Skeletal muscle satellite cell (primary cell): Measurements from ENCODE around the gene NR3C1.
A peak's percentile ranks its signal among the peaks of the same experiment; 100 is the strongest.

Source experiments
- H3K27me3 ChIP-seq: 2 replicates; pipeline ENCODE4 v1.7.0; 2013; ENCODE audit warnings: low read length; ENCODE audit not compliant: control insufficient read depth, insufficient read depth
- H3K36me3 ChIP-seq: 2 replicates; pipeline ENCODE4 v1.7.0; 2013; ENCODE audit warnings: mild to moderate bottlenecking, control low read depth, low read length; ENCODE audit not compliant: insufficient read depth
- H3K4me1 ChIP-seq: 2 replicates; pipeline ENCODE4 v1.7.0; 2013; ENCODE audit warnings: low read length; ENCODE audit not compliant: control insufficient read depth, insufficient read depth
- H3K4me2 ChIP-seq: 2 replicates; pipeline ENCODE4 v1.7.0; 2013; ENCODE audit warnings: mild to moderate bottlenecking, low read length
- H3K4me3 ChIP-seq: 2 replicates; pipeline ENCODE4 v1.7.0; 2013; ENCODE audit warnings: low read length
- H3K9ac ChIP-seq: 2 replicates; pipeline ENCODE4 v1.7.0; 2013; ENCODE audit warnings: mild to moderate bottlenecking, low read depth, low read length, moderate library complexity
- H3K9me3 ChIP-seq: replicated peaks from 2 replicates; pipeline ENCODE4 v1.7.0; 2013; ENCODE audit warnings: mild to moderate bottlenecking, control low read depth, low read length

Gene NR3C1

GRCh38 chr5:143322176-143322575 is 81.3 kb downstream of the NR3C1 start:
- no peak overlapping the region for H3K9ac ChIP-seq
- H3K9me3 ChIP-seq: no peaks in the 10 kb centered on the region
- H3K4me3 ChIP-seq: no peak overlapping the region
- no peaks in the 10 kb centered on the region for H3K27me3 ChIP-seq
- H3K4me1 ChIP-seq: peaks cover 29% of the 10 kb centered on the region
- H3K4me2 ChIP-seq: no peak overlapping the region
- no peaks in the 10 kb centered on the region for H3K36me3 ChIP-seq

- H3K9ac ChIP-seq: no peak overlapping the region
- peaks cover 55% of the 10 kb centered on the region for H3K4me1 ChIP-seq
- H3K4me3 ChIP-seq: no peak overlapping the region
- H3K4me2 ChIP-seq: no peak overlapping the region
- no peaks in the 10 kb centered on the region for H3K36me3 ChIP-seq
- H3K9me3 ChIP-seq: no peaks in the 10 kb centered on the region
- no peaks in the 10 kb centered on the region for H3K27me3 ChIP-seq
Observed at GRCh38 chr5:143319437-143320227, 83.9 kb downstream of the NR3C1 start.

GRCh38 chr5:143318833-143319232 is 84.7 kb downstream of the NR3C1 start:
- no peak overlapping the region for H3K4me2 ChIP-seq
- no peaks in the 10 kb centered on the region for H3K36me3 ChIP-seq
- H3K9me3 ChIP-seq: no peaks in the 10 kb centered on the region
- H3K4me1 ChIP-seq: peaks cover 63% of the 10 kb centered on the region
- no peak overlapping the region for H3K9ac ChIP-seq
- H3K27me3 ChIP-seq: no peaks in the 10 kb centered on the region
- no peak overlapping the region for H3K4me3 ChIP-seq

- Histone ChIP-seq H3K36me3 (no peaks in the 10 kb centered on the region), H3K4me3 (no peak overlapping the region), H3K9me3 (no peaks in the 10 kb centered on the region), H3K9ac (no peak overlapping the region), H3K4me1 (peaks cover 67% of the 10 kb centered on the region), H3K27me3 (no peaks in the 10 kb centered on the region), H3K4me2 (no peak overlapping the region)
Observed at GRCh38 chr5:143318270-143318669, 85.2 kb downstream of the NR3C1 start.

- Histone ChIP-seq H3K9me3 (no peaks in the 10 kb centered on the region), H3K36me3 (peaks cover 7% of the 10 kb centered on the region), H3K4me2 (no peak overlapping the region), H3K4me3 (no peak overlapping the region), H3K27me3 (no peaks in the 10 kb centered on the region), H3K4me1 (peaks cover 72% of the 10 kb centered on the region), H3K9ac (no peak overlapping the region)
Observed at GRCh38 chr5:143316844-143317631, 86.4 kb downstream of the NR3C1 start.

GRCh38 chr5:143316337-143316736 is 87.1 kb downstream of the NR3C1 start:
- H3K27me3 ChIP-seq: no peaks in the 10 kb centered on the region
- H3K9ac ChIP-seq: no peak overlapping the region
- no peak overlapping the region for H3K4me3 ChIP-seq
- H3K4me2 ChIP-seq: no peak overlapping the region
- H3K36me3 ChIP-seq: peaks cover 12% of the 10 kb centered on the region
- peaks cover 79% of the 10 kb centered on the region for H3K4me1 ChIP-seq
- H3K9me3 ChIP-seq: no peaks in the 10 kb centered on the region

GRCh38 chr5:143315929-143316328 is 87.6 kb downstream of the NR3C1 start:
- Histone ChIP-seq H3K9ac (no peak overlapping the region), H3K4me3 (no peak overlapping the region), H3K4me2 (peak overlapping the region; percentile 21), H3K27me3 (no peaks in the 10 kb centered on the region), H3K9me3 (no peaks in the 10 kb centered on the region), H3K4me1 (peaks cover 82% of the 10 kb centered on the region), H3K36me3 (peaks cover 12% of the 10 kb centered on the region)

- Histone ChIP-seq H3K4me2 (peak overlapping the region; percentile 13), H3K9ac (peak overlapping the region; percentile 30), H3K9me3 (no peaks in the 10 kb centered on the region), H3K36me3 (peaks cover 12% of the 10 kb centered on the region), H3K4me1 (peaks cover 82% of the 10 kb centered on the region), H3K4me3 (no peak overlapping the region), H3K27me3 (no peaks in the 10 kb centered on the region)
Observed at GRCh38 chr5:143315214-143315613, 88.3 kb downstream of the NR3C1 start.

- H3K36me3 ChIP-seq: peaks cover 17% of the 10 kb centered on the region
- H3K4me3 ChIP-seq: no peak overlapping the region
- no peaks in the 10 kb centered on the region for H3K9me3 ChIP-seq
- H3K4me1 ChIP-seq: peaks cover 85% of the 10 kb centered on the region
- peak overlapping the region; percentile 40 for H3K4me2 ChIP-seq
- H3K9ac ChIP-seq: peak overlapping the region; percentile 32
- no peaks in the 10 kb centered on the region for H3K27me3 ChIP-seq
Observed at GRCh38 chr5:143314659-143315058, 88.8 kb downstream of the NR3C1 start.

GRCh38 chr5:143314099-143314498 is 89.4 kb downstream of the NR3C1 start:
- peak overlapping the region; percentile 40 for H3K4me2 ChIP-seq
- H3K9ac ChIP-seq: peak overlapping the region; percentile 32
- peaks cover 87% of the 10 kb centered on the region for H3K4me1 ChIP-seq
- H3K9me3 ChIP-seq: no peaks in the 10 kb centered on the region
- no peak overlapping the region for H3K4me3 ChIP-seq
- H3K36me3 ChIP-seq: peaks cover 23% of the 10 kb centered on the region
- no peaks in the 10 kb centered on the region for H3K27me3 ChIP-seq

GRCh38 chr5:143313298-143313852 is 90.1 kb downstream of the NR3C1 start:
- Histone ChIP-seq H3K4me2 (no peak overlapping the region), H3K4me1 (peaks cover 80% of the 10 kb centered on the region), H3K4me3 (no peak overlapping the region), H3K27me3 (no peaks in the 10 kb centered on the region), H3K36me3 (peaks cover 27% of the 10 kb centered on the region), H3K9me3 (no peaks in the 10 kb centered on the region), H3K9ac (peak overlapping the region; percentile 32)
